Hematopoietic multipotent progenitor cell treated with erythropoietin and hydrocortisone succinate and interleukin-3 and kit ligand, for 6 days (in vitro differentiated cells): ENCODE measurements around the gene AIG1.
"Not testable (repeated sequence)": the region's sequence is repeated elsewhere in the genome, so short reads cannot be mapped to it uniquely, and the experiment has no call there.

Source experiments
- DNase-seq: peaks from one replicate; pipeline ENCODE4 v3.0.0-alpha.2; 2015

AIG1 gene

GRCh38 chr6:143288923-143289322 is 228.2 kb downstream of the AIG1 start:
- DNase-seq: no peak

GRCh38 chr6:143290206-143290605 is 229.5 kb downstream of the AIG1 start:
- DNase-seq: no peak

- no peak for DNase-seq
Observed at GRCh38 chr6:143293523-143293922, 232.8 kb downstream of the AIG1 start.

- DNase-seq: no peak
Observed at GRCh38 chr6:143294265-143294860, 233.7 kb downstream of the AIG1 start.

- no peak for DNase-seq
Observed at GRCh38 chr6:143295932-143296331, 235.2 kb downstream of the AIG1 start.

- DNase-seq: no peak
Observed at GRCh38 chr6:143298071-143298470, 237.4 kb downstream of the AIG1 start.

GRCh38 chr6:143299253-143300166 is 238.8 kb downstream of the AIG1 start:
- DNase-seq: no peak

- no peak for DNase-seq
Observed at GRCh38 chr6:143301188-143301587, 240.5 kb downstream of the AIG1 start.

- not testable (repeated sequence) for DNase-seq
Observed at GRCh38 chr6:143307760-143308159, 247.1 kb downstream of the AIG1 start.

- DNase-seq: no peak
Observed at GRCh38 chr6:143313163-143313562, 252.5 kb downstream of the AIG1 start.

- DNase-seq: no peak
Observed at GRCh38 chr6:143321491-143322086, 260.9 kb downstream of the AIG1 start.

- no peak for DNase-seq
Observed at GRCh38 chr6:143322386-143322785, 261.7 kb downstream of the AIG1 start.

GRCh38 chr6:143323729-143324470 is 263.2 kb downstream of the AIG1 start:
- no peak for DNase-seq

- no peak for DNase-seq
Observed at GRCh38 chr6:143325379-143326140, 264.9 kb downstream of the AIG1 start.

- no peak for DNase-seq
Observed at GRCh38 chr6:143328876-143329275, 268.2 kb downstream of the AIG1 start.

GRCh38 chr6:143329323-143329722 is 268.6 kb downstream of the AIG1 start:
- no peak for DNase-seq

- DNase-seq: no peak
Observed at GRCh38 chr6:143331362-143331761, 270.7 kb downstream of the AIG1 start.

- no peak for DNase-seq
Observed at GRCh38 chr6:143332153-143332845, 271.6 kb downstream of the AIG1 start.

GRCh38 chr6:143333081-143333480 is 272.4 kb downstream of the AIG1 start:
- DNase-seq: no peak

- no peak for DNase-seq
Observed at GRCh38 chr6:143333749-143334520, 273.2 kb downstream of the AIG1 start.

- DNase-seq: no peak
Observed at GRCh38 chr6:143335865-143336264, 275.2 kb downstream of the AIG1 start.
